HL-60/S4 treated with retinoic acid at 250 ng/mL for 4 days and 3 days (cell line): Measurements from ENCODE around the gene CLSTN1.

Experiments
- in situ Hi-C: fragments of 300-500 bp; cut with MboI; formaldehyde crosslinking; loops from 2 replicates; pipeline ENCODE4 v1.7.0; 2022; ENCODE audit warnings: low sequenced_read_pairs

CLSTN1 gene

GRCh38 chr1:9735800-9736199, 88.0 kb downstream of the CLSTN1 start:
- in situ Hi-C loops: no loop called here

- in situ Hi-C loops: no loop called here
Observed at GRCh38 chr1:9733160-9733789, 90.5 kb downstream of the CLSTN1 start.

DNA sequence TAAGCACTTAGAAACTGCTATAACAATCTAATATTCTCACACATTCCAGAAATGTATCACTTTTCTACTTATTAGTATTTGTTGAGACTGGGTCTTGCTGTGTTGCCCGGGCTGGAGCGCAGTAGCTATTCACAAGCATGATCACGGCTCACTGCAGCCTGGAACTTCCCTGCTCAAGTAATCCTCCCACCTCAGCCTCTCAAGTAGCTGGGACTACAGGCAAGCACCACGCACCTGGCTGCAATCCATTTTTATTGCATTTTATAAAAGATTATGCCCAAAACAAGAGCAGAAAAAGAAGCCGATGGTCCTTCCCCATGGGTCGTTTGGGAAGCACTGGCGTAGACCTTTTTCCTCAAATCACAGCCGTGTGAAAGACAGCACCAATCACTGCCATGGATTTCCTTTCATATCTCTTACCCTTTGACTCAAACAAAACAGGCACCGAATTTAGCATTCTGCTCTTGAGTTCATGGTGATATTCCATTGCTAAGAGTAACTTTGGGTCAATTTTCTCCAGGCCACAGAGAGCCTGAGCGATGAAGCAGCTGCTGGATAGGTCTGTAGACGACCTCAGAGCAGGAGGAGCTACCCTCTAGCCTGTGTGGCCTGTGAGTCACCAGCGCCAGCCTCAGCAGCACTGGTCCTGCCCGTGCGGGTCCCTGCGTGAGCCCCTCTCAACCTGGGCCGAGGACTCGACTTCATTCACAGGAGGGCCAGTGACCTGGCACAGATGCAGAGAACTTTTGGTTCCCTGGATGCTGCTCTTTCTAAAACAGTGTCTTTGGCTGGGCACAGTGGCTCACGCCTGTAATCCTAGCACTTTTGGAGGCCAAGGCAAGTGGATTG, 91.4 kb downstream of the CLSTN1 start:
- in situ Hi-C loops: no loop called here

DNA sequence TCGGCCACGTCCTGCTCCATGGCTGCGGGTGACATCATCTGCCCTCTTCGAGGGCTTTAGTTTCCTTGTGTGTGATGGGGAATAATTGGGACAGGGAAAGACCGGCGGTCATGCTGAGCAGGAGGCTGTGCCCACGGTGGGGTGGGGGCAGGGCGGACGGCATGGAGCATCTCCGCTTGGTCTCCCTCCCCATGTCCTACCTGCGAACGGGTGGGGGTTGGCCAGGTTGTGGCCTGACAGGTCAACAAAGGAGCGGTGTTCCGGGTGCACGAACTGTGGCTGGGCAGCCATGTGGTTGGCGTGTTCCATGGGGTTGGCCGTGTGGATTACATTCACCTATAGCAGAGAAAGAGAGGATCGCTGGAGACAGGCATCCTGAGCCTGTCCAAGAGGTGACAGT, 92.2 kb downstream of the CLSTN1 start:
- in situ Hi-C loops: no loop called here

GRCh38 chr1:9731051-9731537, 92.7 kb downstream of the CLSTN1 start:
- in situ Hi-C loops: no loop called here

GRCh38 chr1:9730096-9730901, 93.5 kb downstream of the CLSTN1 start:
- in situ Hi-C loops: no loop called here

DNA sequence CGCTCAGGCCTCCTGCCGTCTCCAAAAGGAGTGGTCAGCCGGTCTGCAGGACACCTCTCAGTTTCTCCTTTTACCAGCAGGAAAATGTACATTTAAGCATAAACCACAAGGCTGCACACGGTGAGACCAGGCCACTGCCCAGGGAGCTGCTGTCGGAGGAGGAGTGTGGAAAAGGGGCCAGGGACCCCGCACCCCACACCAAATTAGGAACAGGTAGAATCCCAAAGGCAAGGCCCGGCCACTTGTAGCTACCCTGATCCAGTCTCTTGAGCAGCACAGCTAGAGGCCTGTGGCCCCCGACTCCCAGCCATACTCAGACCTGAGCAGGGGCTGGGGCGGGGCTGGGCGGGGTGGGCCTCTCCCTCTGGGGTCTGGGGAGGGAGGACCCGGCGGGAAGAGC, 94.2 kb downstream of the CLSTN1 start:
- in situ Hi-C loops: no loop called here

- in situ Hi-C loops: no loop called here
Observed at GRCh38 chr1:9728451-9729295, 95.1 kb downstream of the CLSTN1 start.

- in situ Hi-C loops: no loop called here
Observed at GRCh38 chr1:9726905-9727595, 96.7 kb downstream of the CLSTN1 start.

DNA sequence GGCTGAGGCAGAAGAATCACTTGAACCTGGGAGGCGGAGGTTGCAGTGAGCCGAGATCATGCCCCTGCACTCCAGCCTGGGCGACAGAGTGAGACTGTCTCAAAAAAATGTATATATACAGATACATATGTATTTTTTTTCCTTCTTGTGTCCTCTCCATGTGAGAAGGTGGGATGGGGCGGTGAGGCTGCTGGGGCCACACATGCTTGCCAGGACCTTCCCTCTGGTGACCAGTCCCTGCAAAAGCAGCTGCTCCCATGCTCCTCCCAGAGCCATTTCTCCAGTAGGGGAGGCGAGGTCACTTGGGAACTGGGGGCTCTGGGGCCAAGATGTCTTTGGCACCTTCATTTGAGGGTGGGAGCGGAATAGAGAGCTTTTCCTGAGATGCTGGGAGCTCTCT, 97.4 kb downstream of the CLSTN1 start:
- in situ Hi-C loops: no loop called here

DNA sequence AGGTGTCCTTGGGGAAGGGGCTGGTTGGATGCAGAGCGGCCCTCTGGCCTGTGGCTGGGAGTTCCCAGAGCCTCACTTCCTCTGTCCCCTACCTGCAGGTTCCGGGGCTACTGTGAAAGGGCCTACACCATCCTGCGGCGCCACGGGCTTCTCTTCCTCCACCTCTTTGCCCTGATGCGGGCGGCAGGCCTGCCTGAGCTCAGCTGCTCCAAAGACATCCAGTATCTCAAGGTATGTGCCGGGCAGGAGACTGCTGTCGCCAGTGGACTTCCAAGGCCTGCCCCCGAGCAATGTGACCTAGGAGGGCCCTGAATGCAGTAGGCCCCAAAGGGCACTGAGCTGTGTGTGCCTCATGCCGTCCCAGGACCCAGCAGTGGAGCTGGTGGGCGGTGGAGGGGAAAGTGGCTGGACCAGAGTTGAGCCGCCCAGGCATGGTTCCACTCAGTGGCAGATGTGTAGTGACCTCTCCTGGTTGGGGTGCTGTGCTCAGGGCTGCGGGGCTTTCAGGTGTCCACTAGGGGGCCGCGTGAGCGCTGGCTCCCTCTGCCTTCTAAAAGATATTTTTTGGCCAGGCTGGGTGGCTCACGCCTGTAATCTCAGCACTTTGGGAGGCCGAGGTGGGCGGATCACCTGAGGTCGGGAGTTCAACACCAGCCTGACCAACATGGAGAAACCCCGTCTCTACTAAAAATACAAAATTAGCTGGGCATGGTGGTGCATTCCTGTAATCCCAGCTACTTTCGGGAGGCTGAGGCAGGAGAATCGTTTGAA, 98.9 kb downstream of the CLSTN1 start:
- in situ Hi-C loops: no loop called here

- in situ Hi-C loops: no loop called here
Observed at GRCh38 chr1:9723926-9724325, 99.8 kb downstream of the CLSTN1 start.

GRCh38 chr1:9723068-9723805, 100.5 kb downstream of the CLSTN1 start:
- in situ Hi-C loops: no loop called here

DNA sequence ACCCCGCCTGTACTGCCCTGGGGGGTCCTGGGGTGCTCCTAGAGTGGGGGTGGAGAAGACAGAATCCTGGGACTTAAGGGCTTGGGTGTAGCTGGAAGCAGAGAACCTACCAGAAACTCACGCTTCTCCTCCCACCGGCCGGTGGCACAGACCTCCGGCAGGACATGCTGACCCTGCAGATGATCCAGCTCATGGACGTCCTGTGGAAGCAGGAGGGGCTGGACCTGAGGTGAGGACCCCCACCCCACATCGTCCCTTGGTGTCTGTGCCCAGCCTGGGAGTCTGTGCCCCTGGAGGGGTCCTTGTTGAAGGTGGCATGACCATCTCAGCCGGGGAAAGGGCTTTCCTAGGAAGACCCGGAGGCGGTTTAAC, 101.4 kb downstream of the CLSTN1 start:
- in situ Hi-C loops: no loop called here

- in situ Hi-C loops: no loop called here
Observed at GRCh38 chr1:9721606-9722377, 102.0 kb downstream of the CLSTN1 start.

DNA sequence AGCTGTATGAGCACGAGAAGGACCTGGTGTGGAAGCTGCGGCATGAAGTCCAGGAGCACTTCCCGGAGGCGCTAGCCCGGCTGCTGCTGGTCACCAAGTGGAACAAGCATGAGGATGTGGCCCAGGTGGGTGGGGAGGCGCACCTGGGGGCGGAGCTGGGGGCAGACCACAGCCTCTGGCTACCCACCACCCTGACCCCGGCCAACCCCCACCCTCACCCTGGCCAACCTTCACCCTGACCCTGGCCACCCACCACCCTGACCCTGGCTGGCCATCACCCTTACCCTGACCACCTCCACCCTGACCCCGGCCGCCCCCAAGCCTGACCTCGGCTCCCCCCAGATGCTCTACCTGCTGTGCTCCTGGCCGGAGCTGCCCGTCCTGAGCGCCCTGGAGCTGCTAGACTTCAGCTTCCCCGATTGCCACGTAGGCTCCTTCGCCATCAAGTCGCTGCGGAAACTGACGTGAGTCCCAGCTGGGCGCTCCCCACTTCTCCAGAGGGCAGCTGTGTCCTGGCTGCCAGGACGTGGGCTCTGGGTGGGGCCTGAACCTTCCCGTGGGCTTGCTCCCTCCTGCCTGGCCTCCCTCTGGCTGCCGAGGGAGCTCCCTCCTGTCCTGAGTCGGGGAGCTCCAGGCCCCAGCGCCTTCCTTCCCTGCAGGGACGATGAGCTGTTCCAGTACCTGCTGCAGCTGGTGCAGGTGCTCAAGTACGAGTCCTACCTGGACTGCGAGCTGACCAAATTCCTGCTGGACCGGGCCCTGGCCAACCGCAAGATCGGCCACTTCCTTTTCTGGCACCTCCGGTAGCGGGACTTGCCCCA, 102.8 kb downstream of the CLSTN1 start:
- in situ Hi-C loops: no loop called here
